Measurements from ENCODE around the gene COX4I2.

Gene COX4I2

GRCh38 chr20:31685853-31686643 lies 48.3 kb downstream of the COX4I2 start:
- no peak overlapping the region for H3K4me3 ChIP-seq (ENCODE audit: low read length)
- DNase-seq (ENCODE audit: low read depth, low spot score): no peak

GRCh38 chr20:31687777-31688176 lies 50.1 kb downstream of the COX4I2 start:
- DNase-seq (ENCODE audit: low read depth, low spot score): no peak
- no peak overlapping the region for H3K4me3 ChIP-seq (ENCODE audit: low read length)

- DNase-seq (ENCODE audit: low read depth, low spot score): no peak
- no peak overlapping the region for H3K4me3 ChIP-seq (ENCODE audit: low read length)
Observed at GRCh38 chr20:31689141-31689540, 51.4 kb downstream of the COX4I2 start.

GRCh38 chr20:31690124-31690666 lies 52.5 kb downstream of the COX4I2 start:
- H3K4me3 ChIP-seq (ENCODE audit: low read length): no peak overlapping the region
- DNase-seq (ENCODE audit: low read depth, low spot score): no peak

GRCh38 chr20:31691646-31692275 lies 54.0 kb downstream of the COX4I2 start:
- no peak overlapping the region for H3K4me3 ChIP-seq (ENCODE audit: low read length)
- no peak for DNase-seq (ENCODE audit: low read depth, low spot score)

GRCh38 chr20:31693402-31693801 lies 55.7 kb downstream of the COX4I2 start:
- DNase-seq (ENCODE audit: low read depth, low spot score): no peak
- H3K4me3 ChIP-seq (ENCODE audit: low read length): no peak overlapping the region

- H3K4me3 ChIP-seq (ENCODE audit: low read length): no peak overlapping the region
- DNase-seq (ENCODE audit: low read depth, low spot score): no peak
Observed at GRCh38 chr20:31693987-31694661, 56.4 kb downstream of the COX4I2 start.
